BLaER1 (cell line): ENCODE data around the gene SPATA13.

ENCODE experiments used
- H3K27ac ChIP-seq: shearing (Covaris generic); formaldehyde crosslinking; 2 replicates; pipeline ENCODE4 v1.8.1; 2022
- H3K27me3 ChIP-seq: shearing (Covaris generic); formaldehyde crosslinking; 2 replicates; pipeline ENCODE4 v1.8.1; 2022
- H3K36me3 ChIP-seq: shearing (Covaris generic); formaldehyde crosslinking; 2 replicates; pipeline ENCODE4 v1.8.1; 2022
- H3K4me1 ChIP-seq: shearing (Covaris generic); formaldehyde crosslinking; 2 replicates; pipeline ENCODE4 v1.8.1; 2022
- H3K4me2 ChIP-seq: shearing (Covaris generic); formaldehyde crosslinking; 2 replicates; pipeline ENCODE4 v1.8.1; 2022
- H3K4me3 ChIP-seq: shearing (Covaris generic); formaldehyde crosslinking; 2 replicates; pipeline ENCODE4 v1.8.1; 2022
- H3K9ac ChIP-seq: shearing (Covaris generic); formaldehyde crosslinking; 2 replicates; pipeline ENCODE4 v1.8.1; 2022
- H3K9me3 ChIP-seq: shearing (Covaris generic); formaldehyde crosslinking; 2 replicates; pipeline ENCODE4 v1.8.1; 2022
- H4K20me1 ChIP-seq: shearing (Covaris generic); formaldehyde crosslinking; 2 replicates; pipeline ENCODE4 v1.8.1; 2022
- Cebpa-rat ChIP-seq: shearing (Covaris generic); IDR thresholded peaks from 2 replicates; pipeline ENCODE4 v1.8.1; 2022

The SPATA13 gene

GRCh38 chr13:24271231-24271600 lies 110.7 kb downstream of the SPATA13 start:
- peak overlapping the region; percentile 90 for H3K27ac ChIP-seq
- H3K4me3 ChIP-seq: peak overlapping the region; percentile 58

DNA sequence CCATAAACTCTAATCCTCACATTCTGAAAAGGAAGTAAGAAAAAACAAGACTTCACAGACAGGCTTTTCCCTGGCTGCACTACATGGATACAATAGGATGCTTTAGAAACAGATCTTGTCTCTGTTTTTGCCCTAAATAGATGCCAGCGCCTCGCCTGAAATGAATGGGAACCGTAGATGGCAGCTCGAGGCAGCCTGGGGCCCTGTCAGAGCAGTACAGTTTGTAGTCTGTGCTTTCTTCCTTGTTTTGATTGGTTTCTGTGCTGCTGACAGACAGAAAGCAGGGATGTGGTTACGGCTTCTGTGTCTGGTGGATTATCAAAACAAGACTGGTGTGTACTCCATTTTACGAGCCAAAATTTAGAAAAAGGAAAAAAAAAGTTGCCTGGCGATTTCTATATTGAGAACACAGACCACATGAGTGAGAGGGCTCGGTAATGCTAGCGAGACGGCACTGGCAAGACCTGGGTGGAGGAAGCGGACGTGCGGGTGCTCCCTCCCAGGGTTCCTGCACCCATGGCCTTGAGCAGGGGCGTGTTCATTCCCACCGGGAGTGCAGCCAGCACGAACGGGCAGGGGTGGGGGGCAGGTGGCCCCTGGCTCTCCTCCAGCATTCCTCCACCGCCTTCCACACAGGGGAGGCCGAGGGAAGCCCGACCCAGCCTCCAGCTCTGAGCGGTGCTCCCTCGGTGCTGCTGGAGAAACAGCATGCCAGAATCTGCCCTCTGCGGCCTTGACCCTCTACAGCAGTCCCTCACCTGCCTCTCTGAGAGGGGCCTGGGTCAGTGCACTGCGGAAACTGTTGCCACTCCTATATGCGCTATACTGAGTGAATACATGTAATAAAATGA lies 111.3 kb downstream of the SPATA13 start:
- Histone ChIP-seq H3K9ac (peak overlapping the region; percentile 78), H3K4me2 (peak overlapping the region; percentile 94)

More at GRCh38 chr13:24271231-24271600, 110.7 kb downstream of the SPATA13 start:
- H3K4me1 ChIP-seq: peaks cover 74% of the 10 kb centered on the region
- no peaks in the 10 kb centered on the region for H3K9me3 ChIP-seq
- H3K27me3 ChIP-seq: no peaks in the 10 kb centered on the region
- no peaks in the 10 kb centered on the region for H4K20me1 ChIP-seq
- H3K9ac ChIP-seq: peak overlapping the region; percentile 78
- TF ChIP-seq Cebpa-rat: no peak
- H3K36me3 ChIP-seq: no peaks in the 10 kb centered on the region
- H3K4me2 ChIP-seq: peak overlapping the region; percentile 94

DNA sequence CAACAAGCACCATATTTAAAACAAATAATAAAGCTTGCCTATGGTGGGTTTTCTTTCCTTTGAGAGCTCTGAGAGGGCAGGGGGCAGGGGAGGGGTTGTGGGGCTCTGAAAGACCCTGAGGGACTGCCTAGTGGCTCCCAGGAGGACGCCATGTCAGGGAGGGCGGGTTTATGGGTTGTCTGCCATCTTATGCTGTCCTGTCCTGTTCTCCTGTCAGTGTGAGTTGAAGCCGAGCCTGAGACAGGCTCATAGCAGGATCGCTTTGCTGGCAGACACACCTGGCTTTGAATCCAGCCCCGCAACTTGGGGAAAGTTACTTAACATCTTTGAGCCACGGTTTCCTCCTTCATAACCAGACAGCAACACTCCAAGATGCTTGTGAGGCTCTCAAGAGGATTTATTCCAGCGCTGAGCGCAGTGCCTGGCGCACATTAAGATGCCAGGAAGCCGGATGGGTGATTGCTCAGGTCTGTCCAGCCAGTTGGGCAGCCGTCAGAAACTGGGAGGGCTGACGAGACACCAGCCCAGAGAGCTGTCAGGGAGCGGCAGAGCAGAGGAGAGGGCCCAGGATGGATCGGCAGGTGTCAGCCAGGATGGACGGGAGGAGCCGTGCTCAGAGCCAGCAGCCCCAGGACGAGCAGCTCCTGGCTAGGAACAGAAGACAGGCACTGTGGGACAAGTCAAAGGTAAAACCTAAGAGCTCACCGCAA lies 112.1 kb downstream of the SPATA13 start:
- H3K4me3 ChIP-seq: peak overlapping the region; percentile 58
- H3K4me2 ChIP-seq: peak overlapping the region; percentile 94
- H3K27ac ChIP-seq: peak overlapping the region; percentile 90
- no peak for TF ChIP-seq Cebpa-rat
- peaks cover 74% of the 10 kb centered on the region for H3K4me1 ChIP-seq
- no peaks in the 10 kb centered on the region for H4K20me1 ChIP-seq
- no peaks in the 10 kb centered on the region for H3K36me3 ChIP-seq
- H3K9me3 ChIP-seq: no peaks in the 10 kb centered on the region
- peak overlapping the region; percentile 78 for H3K9ac ChIP-seq
- H3K27me3 ChIP-seq: no peaks in the 10 kb centered on the region

More for the DNA sequence above, 111.3 kb downstream of the SPATA13 start:
- Histone ChIP-seq H4K20me1 (no peaks in the 10 kb centered on the region), H3K27me3 (no peaks in the 10 kb centered on the region), H3K4me1 (peaks cover 80% of the 10 kb centered on the region), H3K27ac (peak overlapping the region; percentile 90), H3K4me3 (peak overlapping the region; percentile 58), H3K9me3 (no peaks in the 10 kb centered on the region), H3K36me3 (no peaks in the 10 kb centered on the region)
- TF ChIP-seq Cebpa-rat: no peak

DNA sequence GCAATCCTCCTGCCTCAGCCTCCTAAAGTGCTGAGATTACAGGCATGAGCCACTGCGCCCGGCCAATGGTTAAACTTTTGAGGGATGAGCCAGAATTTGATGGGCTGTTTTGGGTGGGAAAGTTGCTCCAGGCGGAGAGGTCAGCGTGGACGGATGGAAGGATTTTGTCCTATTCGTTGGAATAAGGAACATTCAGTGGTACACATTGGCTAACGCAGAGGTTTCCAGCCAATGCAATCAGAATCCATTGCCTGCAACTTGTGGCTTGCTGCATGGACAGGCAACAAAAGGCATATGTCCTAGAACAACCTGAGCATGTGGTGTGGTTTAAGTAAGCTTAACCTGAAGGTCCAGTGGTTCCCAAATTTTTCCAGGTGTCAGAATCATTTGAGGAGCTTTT lies 113.4 kb downstream of the SPATA13 start:
- H3K4me3 ChIP-seq: no peak overlapping the region
- H3K27ac ChIP-seq: peak overlapping the region; percentile 72
- H3K9me3 ChIP-seq: no peaks in the 10 kb centered on the region
- H3K4me1 ChIP-seq: peaks cover 76% of the 10 kb centered on the region
- no peaks in the 10 kb centered on the region for H3K27me3 ChIP-seq
- TF ChIP-seq Cebpa-rat: no peak
- H3K36me3 ChIP-seq: no peaks in the 10 kb centered on the region
- no peaks in the 10 kb centered on the region for H4K20me1 ChIP-seq
- peak overlapping the region; percentile 79 for H3K4me2 ChIP-seq
- no peak overlapping the region for H3K9ac ChIP-seq

DNA sequence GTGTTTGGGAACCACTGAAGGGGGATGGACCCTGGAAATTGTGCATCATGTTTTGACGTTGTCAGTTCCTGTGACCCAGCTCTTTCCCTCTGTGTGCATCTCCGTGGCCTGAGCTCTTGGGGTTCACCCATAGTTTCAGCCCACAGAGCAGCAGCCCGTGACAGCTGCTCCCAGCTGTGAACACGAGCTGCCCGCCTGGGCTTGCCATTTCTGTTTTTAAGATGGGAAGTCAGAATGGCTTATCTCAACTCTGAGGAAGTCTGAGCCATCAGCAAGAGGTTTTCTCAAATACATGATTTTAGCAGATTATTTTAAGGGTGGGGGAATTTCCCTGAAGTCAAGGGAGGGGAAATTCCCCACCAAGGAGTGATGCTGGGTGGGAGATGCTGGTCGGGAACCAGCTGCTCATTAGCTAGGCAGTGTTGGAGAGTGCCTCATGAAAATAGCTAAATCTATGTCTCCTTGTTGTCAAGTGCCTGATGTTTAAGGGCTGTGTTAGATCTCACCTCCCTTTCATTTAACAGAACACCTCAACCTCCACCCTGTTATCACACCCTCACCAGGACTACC lies 114.0 kb downstream of the SPATA13 start:
- Histone ChIP-seq H3K4me3 (no peak overlapping the region), H3K27ac (peak overlapping the region; percentile 72), H3K27me3 (no peaks in the 10 kb centered on the region), H3K4me2 (peak overlapping the region; percentile 79), H4K20me1 (no peaks in the 10 kb centered on the region), H3K4me1 (peaks cover 82% of the 10 kb centered on the region), H3K36me3 (no peaks in the 10 kb centered on the region), H3K9me3 (no peaks in the 10 kb centered on the region), H3K9ac (no peak overlapping the region; the same call in 1 of the 2 replicates)
- TF ChIP-seq Cebpa-rat: no peak

- H3K9me3 ChIP-seq: no peaks in the 10 kb centered on the region
- no peak overlapping the region for H3K4me3 ChIP-seq
- H3K4me2 ChIP-seq: peak overlapping the region; percentile 79
- no peaks in the 10 kb centered on the region for H3K36me3 ChIP-seq
- no peaks in the 10 kb centered on the region for H3K27me3 ChIP-seq
- TF ChIP-seq Cebpa-rat: no peak
- H4K20me1 ChIP-seq: no peaks in the 10 kb centered on the region
- H3K27ac ChIP-seq: peak overlapping the region; percentile 72
- no peak overlapping the region; the same call in 1 of the 2 replicates for H3K9ac ChIP-seq
- peaks cover 85% of the 10 kb centered on the region for H3K4me1 ChIP-seq
These were observed 114.5 kb downstream of the SPATA13 start for GRCh38 chr13:24275041-24275440.

- TF ChIP-seq Cebpa-rat: no peak
- H3K36me3 ChIP-seq: no peaks in the 10 kb centered on the region
- no peak overlapping the region for H3K27ac ChIP-seq
- no peaks in the 10 kb centered on the region for H4K20me1 ChIP-seq
- H3K4me2 ChIP-seq: peak overlapping the region; percentile 79; the same call in 1 of the 2 replicates
- no peaks in the 10 kb centered on the region for H3K27me3 ChIP-seq
- H3K4me1 ChIP-seq: peaks cover 85% of the 10 kb centered on the region
- H3K4me3 ChIP-seq: no peak overlapping the region
- H3K9me3 ChIP-seq: no peaks in the 10 kb centered on the region
- no peak overlapping the region for H3K9ac ChIP-seq
These were observed 115.8 kb downstream of the SPATA13 start for GRCh38 chr13:24276306-24276705.

DNA sequence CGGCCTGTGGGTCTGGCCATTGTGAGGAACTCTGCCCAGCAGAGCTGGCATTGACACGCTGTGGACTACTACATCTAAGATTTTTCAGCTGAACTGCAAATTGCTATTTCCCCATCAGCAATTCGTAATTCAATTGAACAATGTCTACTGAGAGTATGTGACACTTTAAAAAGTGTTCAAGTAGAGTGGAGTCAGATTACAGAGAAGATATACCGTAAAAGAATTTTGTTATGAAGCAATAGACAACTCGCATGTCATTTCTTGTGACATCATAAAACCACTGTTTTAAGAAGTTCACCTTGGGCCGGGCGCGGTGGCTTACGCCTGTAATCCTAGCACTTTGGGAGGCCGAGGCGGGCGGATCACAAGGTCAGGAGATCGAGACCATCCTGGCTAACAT lies 116.3 kb downstream of the SPATA13 start:
- Histone ChIP-seq H3K9ac (no peak overlapping the region), H3K4me1 (peaks cover 85% of the 10 kb centered on the region), H3K9me3 (no peaks in the 10 kb centered on the region), H3K4me2 (no peak overlapping the region), H3K27me3 (no peaks in the 10 kb centered on the region), H4K20me1 (no peaks in the 10 kb centered on the region), H3K36me3 (no peaks in the 10 kb centered on the region), H3K27ac (no peak overlapping the region), H3K4me3 (no peak overlapping the region)
- TF ChIP-seq Cebpa-rat: no peak

GRCh38 chr13:24277761-24278160 lies 117.2 kb downstream of the SPATA13 start:
- no peak overlapping the region for H3K4me3 ChIP-seq
- H3K4me1 ChIP-seq: peaks cover 76% of the 10 kb centered on the region
- no peaks in the 10 kb centered on the region for H3K27me3 ChIP-seq
- no peak overlapping the region for H3K4me2 ChIP-seq
- H3K36me3 ChIP-seq: no peaks in the 10 kb centered on the region
- H4K20me1 ChIP-seq: no peaks in the 10 kb centered on the region
- TF ChIP-seq Cebpa-rat: no peak
- H3K9me3 ChIP-seq: no peaks in the 10 kb centered on the region
- no peak overlapping the region for H3K27ac ChIP-seq
- no peak overlapping the region for H3K9ac ChIP-seq
